Measurements from ENCODE around the gene MANEA. TPM values are rescaled to one million over a fixed set of nuclear protein-coding genes. Genes with fewer than 3 reads are reported as not detected.

Gene MANEA
- total RNA-seq, 1 donor from 2014 or later: 13.5 TPM

DNA sequence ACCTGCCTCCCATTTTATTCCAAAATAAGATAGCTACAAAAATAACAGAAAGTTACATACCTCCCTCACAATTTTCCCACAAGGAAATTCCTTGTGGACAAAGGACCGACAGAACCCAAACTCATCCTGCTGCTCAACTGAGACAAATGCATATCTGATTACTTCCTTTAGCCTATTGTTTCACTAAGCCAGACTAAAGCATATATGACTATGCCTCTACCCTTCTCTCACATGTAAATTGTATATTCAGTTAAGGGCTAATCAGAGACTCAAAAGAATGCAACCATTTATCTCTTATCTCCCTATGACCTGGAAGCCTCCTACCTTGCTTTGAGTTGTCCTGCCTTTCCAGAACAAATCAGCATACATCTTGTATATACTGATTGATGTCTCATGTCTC lies 72.1 kb downstream of the MANEA start:
- intact Hi-C loops (cut with DNase I): no loop called here
- H3K36me3 ChIP-seq: no peaks in the 10 kb centered on the region
- no peaks in the 10 kb centered on the region for H3K9me3 ChIP-seq
- ATAC-seq (no peak), DNase-seq (no peak)
- no peaks in the 10 kb centered on the region for H3K4me1 ChIP-seq
- H3K4me3 ChIP-seq: no peak overlapping the region
- no peaks in the 10 kb centered on the region for H3K27me3 ChIP-seq (ENCODE audit: low read depth)
- H3K27ac ChIP-seq: no peak overlapping the region
- no peak for TF ChIP-seq CTCF (IDR thresholded peaks at IDR 0.05)

GRCh38 chr6:95654176-95654575 lies 76.8 kb downstream of the MANEA start:
- Histone ChIP-seq H3K9me3 (no peaks in the 10 kb centered on the region), H3K36me3 (no peaks in the 10 kb centered on the region), H3K4me1 (no peaks in the 10 kb centered on the region), H3K4me3 (no peak overlapping the region), H3K27ac (no peak overlapping the region), H3K27me3 (ENCODE audit: low read depth) (no peaks in the 10 kb centered on the region)
- intact Hi-C loops (cut with DNase I): no loop called here
- no peak for ATAC-seq
- no peak for DNase-seq
- no peak for TF ChIP-seq CTCF (IDR thresholded peaks at IDR 0.05)

- Histone ChIP-seq H3K4me1 (no peaks in the 10 kb centered on the region), H3K27ac (no peak overlapping the region), H3K4me3 (no peak overlapping the region), H3K9me3 (no peaks in the 10 kb centered on the region), H3K27me3 (ENCODE audit: low read depth) (no peaks in the 10 kb centered on the region), H3K36me3 (no peaks in the 10 kb centered on the region)
- no peak for ATAC-seq
- no peak for DNase-seq
- no peak for TF ChIP-seq CTCF (IDR thresholded peaks at IDR 0.05)
- intact Hi-C loops (cut with DNase I): no loop called here
These were observed 81.6 kb downstream of the MANEA start for GRCh38 chr6:95658886-95659285.
